Astrocyte of the cerebellum (primary cell): ENCODE results near the gene C10orf120.

ENCODE experiments used
- DNase-seq: peaks from one replicate; pipeline ENCODE4 v3.0.0-alpha.2; 2011; ENCODE audit warnings: low read depth
- H3K4me3 ChIP-seq: 2 replicates; pipeline ENCODE4 v1.5.1; 2011; ENCODE audit warnings: mild to moderate bottlenecking, low read depth, low read length, moderate library complexity
- CTCF ChIP-seq: IDR thresholded peaks from 2 replicates; pipeline ENCODE4 v1.5.1; 2012; ENCODE audit warnings: low read length, low read depth, moderate library complexity, mild to moderate bottlenecking; ENCODE audit errors: missing control alignments
- in situ Hi-C: cut with HindIII; loops from 2 replicates; pipeline ENCODE4 v1.10.0; 2017; ENCODE audit warnings: low sequenced_read_pairs

C10orf120 gene

DNA sequence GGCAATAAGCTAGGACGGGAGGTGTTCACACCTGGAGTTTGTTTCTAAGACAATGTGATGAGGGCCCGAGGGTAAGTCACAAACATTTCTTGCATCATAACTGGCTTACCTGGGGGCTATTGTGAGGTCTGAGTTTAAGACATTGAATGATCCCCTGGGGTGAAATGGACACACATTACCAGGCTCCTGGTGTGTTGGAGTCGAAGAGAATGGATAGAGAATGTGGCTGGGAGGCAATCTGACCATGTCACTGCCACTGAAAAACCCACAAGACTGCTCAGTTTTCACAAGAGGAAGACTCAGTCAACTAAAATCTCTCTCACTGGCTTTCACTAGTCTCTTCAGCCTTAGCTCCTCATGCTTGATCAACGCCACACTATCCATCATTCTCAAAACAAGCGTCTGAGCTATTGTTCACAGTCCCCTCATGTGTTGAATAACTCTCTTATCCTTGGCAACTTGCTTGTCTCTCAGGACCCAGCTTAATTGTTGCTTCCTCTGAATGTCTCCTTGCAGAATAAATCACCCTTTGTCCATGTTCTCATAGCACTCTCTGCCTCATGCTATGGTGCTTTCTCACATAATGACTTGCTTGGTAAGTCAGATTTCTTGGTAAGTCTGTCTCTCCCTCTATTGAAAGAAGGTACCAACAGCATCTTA is at the start of gene C10orf120:
TSS of gene C10orf120 (minus strand) at position 51 of the 660 bp plus-strand sequence. CDS start 56 bp downstream, outside the sequence.
- TF ChIP-seq CTCF: no peak
- in situ Hi-C loops: no loop called here
- no peak for DNase-seq
- H3K4me3 ChIP-seq: no peak within 1 kb of the TSS

GRCh38 chr10:122748496-122748895 is 48.9 kb upstream of the C10orf120 start:
- no peak for DNase-seq
- H3K4me3 ChIP-seq: no peak overlapping the region
- TF ChIP-seq CTCF: no peak
- in situ Hi-C loops: no loop called here

DNA sequence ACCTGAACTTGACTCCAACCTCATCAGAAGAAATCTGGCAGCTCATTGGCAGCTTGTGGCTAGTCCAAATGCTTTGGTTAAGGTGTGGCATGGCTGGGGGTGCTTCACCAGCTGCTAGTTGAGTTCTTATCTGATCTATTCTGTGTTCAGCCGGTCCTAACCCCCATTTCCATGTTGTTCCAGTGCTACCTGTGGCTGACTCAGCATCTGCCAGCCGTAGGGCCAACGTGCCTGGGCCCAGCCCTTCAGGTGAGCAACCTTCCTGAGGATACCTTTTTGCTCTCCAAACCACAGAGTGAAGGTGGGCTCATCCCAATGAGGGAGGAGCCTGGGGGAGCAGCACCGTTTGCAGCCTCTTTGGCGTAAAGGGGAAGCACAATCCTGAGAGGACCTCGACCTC is 46.8 kb upstream of the C10orf120 start:
- in situ Hi-C loops: no loop called here
- no peak for TF ChIP-seq CTCF

DNA sequence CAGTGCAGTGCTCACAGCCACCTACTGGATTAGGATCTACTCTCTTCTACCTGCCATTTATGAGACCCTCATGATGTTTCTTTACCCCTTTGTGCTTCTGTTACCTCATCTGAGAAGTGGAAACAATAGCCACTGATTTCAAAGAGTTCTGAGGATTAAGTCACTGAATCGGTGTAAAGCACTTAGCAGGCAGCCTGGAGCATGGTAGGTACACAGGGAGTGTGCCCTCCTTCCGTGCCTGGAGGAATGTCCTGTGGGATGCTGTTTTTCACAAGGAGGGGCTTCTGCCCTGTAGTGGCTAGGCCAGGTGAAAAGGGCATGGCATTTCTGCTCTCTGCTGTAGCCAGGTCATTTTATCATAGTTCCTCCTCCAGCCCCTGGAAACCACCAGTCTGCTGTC is 44.6 kb upstream of the C10orf120 start:
- H3K4me3 ChIP-seq: no peak overlapping the region
- TF ChIP-seq CTCF: no peak
- in situ Hi-C loops: no loop called here

More for the DNA sequence above, 46.8 kb upstream of the C10orf120 start:
- DNase-seq: no peak
- no peak overlapping the region for H3K4me3 ChIP-seq

DNA sequence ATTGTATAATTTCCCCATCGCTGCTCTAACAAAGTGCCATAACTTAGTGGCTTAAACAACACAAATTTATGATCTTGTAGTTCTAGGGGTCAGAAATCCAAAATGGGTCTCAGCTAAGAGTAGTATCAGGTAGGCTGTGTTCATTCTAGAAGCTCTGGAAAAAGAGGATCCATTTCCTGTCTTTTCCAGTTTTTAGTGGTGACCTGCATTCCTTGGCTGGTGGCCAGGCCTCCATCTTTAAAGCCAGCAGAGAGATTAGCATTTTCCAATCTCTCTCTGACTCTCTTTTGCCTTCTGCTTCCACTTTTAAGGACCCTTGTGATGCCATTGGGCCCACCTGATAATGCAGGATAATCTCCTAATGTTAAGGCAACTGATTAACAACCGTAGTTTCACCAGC is 41.0 kb upstream of the C10orf120 start:
- no peak for TF ChIP-seq CTCF
- H3K4me3 ChIP-seq: no peak overlapping the region
- no peak for DNase-seq
- in situ Hi-C loops: no loop called here

More for the DNA sequence above, 44.6 kb upstream of the C10orf120 start:
- no peak for DNase-seq

GRCh38 chr10:122738031-122738430 is 38.4 kb upstream of the C10orf120 start:
- H3K4me3 ChIP-seq: no peak overlapping the region
- DNase-seq: no peak
- TF ChIP-seq CTCF: no peak
- in situ Hi-C loops: no loop called here
